ENCODE data around the gene FUT4. TPM values are rescaled to one million over a fixed set of nuclear protein-coding genes. Genes with fewer than 3 reads are reported as not detected.

Gene FUT4
- total RNA-seq, 2 donors from 2014 or later = 14.1 to 23.4 TPM

DNA sequence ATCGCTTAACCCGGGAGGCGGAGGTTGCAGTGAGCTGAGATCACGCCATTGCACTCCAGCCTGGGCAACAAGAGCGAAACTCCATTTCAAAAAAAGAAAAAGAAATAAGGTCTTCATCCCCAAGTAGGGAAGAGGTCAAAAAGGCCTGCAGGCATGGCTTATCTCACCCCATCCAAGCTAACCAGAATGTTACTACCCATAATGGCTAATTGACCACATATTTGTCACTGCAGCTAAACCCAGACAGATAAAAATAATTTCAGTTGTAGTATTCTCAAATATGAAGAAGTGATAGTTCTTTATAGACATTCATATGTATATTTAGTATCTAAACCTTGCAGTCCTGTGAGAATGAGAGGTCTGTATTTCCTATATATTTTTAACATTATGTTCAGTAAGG, 41.3 kb downstream of the FUT4 start:
- TF ChIP-seq, protein P1, sequence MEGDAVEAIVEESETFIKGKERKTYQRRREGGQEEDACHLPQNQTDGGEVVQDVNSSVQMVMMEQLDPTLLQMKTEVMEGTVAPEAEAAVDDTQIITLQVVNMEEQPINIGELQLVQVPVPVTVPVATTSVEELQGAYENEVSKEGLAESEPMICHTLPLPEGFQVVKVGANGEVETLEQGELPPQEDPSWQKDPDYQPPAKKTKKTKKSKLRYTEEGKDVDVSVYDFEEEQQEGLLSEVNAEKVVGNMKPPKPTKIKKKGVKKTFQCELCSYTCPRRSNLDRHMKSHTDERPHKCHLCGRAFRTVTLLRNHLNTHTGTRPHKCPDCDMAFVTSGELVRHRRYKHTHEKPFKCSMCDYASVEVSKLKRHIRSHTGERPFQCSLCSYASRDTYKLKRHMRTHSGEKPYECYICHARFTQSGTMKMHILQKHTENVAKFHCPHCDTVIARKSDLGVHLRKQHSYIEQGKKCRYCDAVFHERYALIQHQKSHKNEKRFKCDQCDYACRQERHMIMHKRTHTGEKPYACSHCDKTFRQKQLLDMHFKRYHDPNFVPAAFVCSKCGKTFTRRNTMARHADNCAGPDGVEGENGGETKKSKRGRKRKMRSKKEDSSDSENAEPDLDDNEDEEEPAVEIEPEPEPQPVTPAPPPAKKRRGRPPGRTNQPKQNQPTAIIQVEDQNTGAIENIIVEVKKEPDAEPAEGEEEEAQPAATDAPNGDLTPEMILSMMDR (IDR thresholded peaks at IDR 0.05) = no peak
- Histone ChIP-seq H3K4me3 (no peak overlapping the region), H3K9me3 (no peaks in the 10 kb centered on the region), H3K4me1 (ENCODE audit: control insufficient read depth in 1 of 2, low read depth in 2 of 2) (no peaks in the 10 kb centered on the region), H3K27ac (no peak overlapping the region), H3K27me3 (replicated peaks; ENCODE audit: insufficient read depth) (no peaks in the 10 kb centered on the region), H3K36me3 (peaks cover 8% of the 10 kb centered on the region)
- no peak for ATAC-seq (ENCODE audit: insufficient number of reproducible peaks, low FRiP score, low read depth)
- no peak for DNase-seq (ENCODE audit: low spot score)

DNA sequence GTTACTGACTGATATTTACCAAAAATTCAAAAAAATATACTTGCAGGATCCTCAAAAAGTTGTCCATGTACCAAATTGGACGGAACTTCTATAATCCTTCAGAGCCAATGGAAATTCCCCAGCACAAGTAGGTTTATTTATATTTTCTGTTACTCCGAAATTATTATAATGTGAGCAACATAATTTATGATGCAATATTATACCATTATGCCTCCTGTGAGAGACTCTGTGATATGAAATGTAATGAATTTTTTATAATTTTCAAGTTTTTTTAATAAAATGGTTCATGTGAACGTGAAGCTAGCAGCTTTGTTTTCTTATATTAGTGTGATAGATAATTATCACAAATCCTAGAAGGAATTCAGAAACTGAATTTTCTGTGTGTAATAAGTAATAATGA, 41.7 kb downstream of the FUT4 start:
- no peaks in the 10 kb centered on the region for H3K9me3 ChIP-seq
- no peaks in the 10 kb centered on the region for H3K4me1 ChIP-seq (ENCODE audit: control insufficient read depth in 1 of 2, low read depth in 2 of 2)
- no peaks in the 10 kb centered on the region for H3K27me3 ChIP-seq (replicated peaks; ENCODE audit: insufficient read depth)
- TF ChIP-seq, protein P1 (IDR thresholded peaks at IDR 0.05) = no peak
- ATAC-seq (ENCODE audit: insufficient number of reproducible peaks, low FRiP score, low read depth) (no peak), DNase-seq (ENCODE audit: low spot score) (no peak)
- H3K4me3 ChIP-seq = no peak overlapping the region
- H3K27ac ChIP-seq = no peak overlapping the region
- H3K36me3 ChIP-seq = peaks cover 9% of the 10 kb centered on the region

DNA sequence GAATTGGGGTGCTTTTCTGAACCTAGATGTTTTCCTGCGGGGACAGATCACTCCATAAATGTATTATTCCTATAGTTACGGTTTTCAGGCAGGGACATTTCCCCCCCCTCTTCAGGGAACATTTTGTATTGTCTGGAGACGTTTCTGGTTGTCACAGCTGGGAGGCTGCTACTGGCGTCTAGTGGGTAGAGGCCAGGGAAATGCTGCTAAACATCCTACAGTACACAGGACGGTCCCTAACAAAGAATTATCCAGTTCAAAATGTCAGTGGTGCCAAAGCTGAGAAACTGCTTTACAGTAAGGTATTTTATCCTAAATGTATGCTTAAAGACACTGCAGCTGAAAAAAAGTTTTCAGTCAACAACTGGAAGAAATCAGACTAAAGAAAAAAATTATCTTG, 42.8 kb downstream of the FUT4 start:
- ATAC-seq (ENCODE audit: insufficient number of reproducible peaks, low FRiP score, low read depth) (no peak), DNase-seq (ENCODE audit: low spot score) (no peak)
- Histone ChIP-seq H3K27me3 (replicated peaks; ENCODE audit: insufficient read depth) (no peaks in the 10 kb centered on the region), H3K9me3 (no peaks in the 10 kb centered on the region), H3K4me1 (ENCODE audit: control insufficient read depth in 1 of 2, low read depth in 2 of 2) (no peaks in the 10 kb centered on the region), H3K27ac (no peak overlapping the region), H3K4me3 (no peak overlapping the region), H3K36me3 (peaks cover 9% of the 10 kb centered on the region)
- TF ChIP-seq, protein P1 (IDR thresholded peaks at IDR 0.05) = no peak

DNA sequence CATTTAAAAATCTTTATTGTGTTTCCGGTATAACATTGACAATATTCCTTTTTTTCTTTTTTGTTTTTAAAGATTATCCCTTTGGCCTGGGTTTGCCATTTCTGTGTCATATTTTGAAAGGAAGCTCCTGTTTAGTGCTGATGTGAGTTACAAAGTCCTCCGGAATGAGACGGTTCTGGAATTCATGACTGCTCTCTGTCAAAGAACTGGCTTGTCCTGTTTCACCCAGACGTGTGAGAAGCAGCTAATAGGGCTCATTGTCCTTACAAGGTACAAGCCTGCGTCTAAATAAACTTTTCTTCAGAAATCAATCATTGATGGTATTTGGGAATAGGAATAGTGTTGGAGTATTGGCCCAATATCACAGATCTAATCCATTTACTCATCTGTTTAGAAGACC, 43.3 kb downstream of the FUT4 start:
- no peak for ATAC-seq (ENCODE audit: insufficient number of reproducible peaks, low FRiP score, low read depth)
- H3K27ac ChIP-seq = no peak overlapping the region
- TF ChIP-seq, protein P1 (IDR thresholded peaks at IDR 0.05) = no peak

DNA sequence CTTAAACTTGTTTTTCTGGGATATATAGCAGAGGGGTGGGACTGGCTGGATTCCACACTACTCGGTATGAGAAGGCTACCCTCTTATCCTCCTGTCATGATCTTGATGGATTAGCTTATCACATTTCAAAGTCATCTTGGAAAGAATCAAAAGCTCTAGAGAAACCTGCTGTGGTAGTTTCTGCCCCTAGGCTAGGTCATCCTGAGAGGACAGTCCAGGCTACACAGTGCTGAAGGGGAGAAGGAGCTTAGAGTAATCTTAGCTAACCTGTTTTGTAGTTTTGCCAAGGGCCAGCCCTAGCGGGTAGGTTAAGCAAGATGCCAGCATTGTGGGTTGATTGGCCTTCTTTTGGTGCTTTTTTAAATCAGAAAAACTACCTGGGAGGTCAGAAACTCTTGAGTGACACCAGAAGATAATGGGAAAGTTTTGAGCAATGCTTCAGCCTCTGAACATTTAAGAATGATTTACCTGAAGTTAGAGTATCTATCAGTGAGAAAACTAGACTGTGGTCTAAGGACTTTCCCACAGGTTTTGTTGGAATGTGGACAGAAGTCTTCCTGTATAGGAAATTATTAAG, 44.7 kb downstream of the FUT4 start:
- H3K9me3 ChIP-seq = no peaks in the 10 kb centered on the region
- TF ChIP-seq, protein P1 (IDR thresholded peaks at IDR 0.05) = no peak
- peaks cover 9% of the 10 kb centered on the region for H3K36me3 ChIP-seq
- no peaks in the 10 kb centered on the region for H3K27me3 ChIP-seq (replicated peaks; ENCODE audit: insufficient read depth)
- ATAC-seq (ENCODE audit: insufficient number of reproducible peaks, low FRiP score, low read depth) (no peak), DNase-seq (ENCODE audit: low spot score) (no peak)
- no peaks in the 10 kb centered on the region for H3K4me1 ChIP-seq (ENCODE audit: control insufficient read depth in 1 of 2, low read depth in 2 of 2)
- H3K27ac ChIP-seq = no peak overlapping the region
- H3K4me3 ChIP-seq = no peak overlapping the region

More for the DNA sequence above, 43.3 kb downstream of the FUT4 start:
- no peaks in the 10 kb centered on the region for H3K9me3 ChIP-seq
- H3K27me3 ChIP-seq (replicated peaks; ENCODE audit: insufficient read depth) = no peaks in the 10 kb centered on the region
- no peak overlapping the region for H3K4me3 ChIP-seq
- DNase-seq (ENCODE audit: low spot score) = no peak
- peaks cover 9% of the 10 kb centered on the region for H3K36me3 ChIP-seq
- no peaks in the 10 kb centered on the region for H3K4me1 ChIP-seq (ENCODE audit: control insufficient read depth in 1 of 2, low read depth in 2 of 2)
